ENCODE data around the gene ARSH.

- TF ChIP-seq CTCF (IDR thresholded peaks at IDR 0.05; ENCODE audit: low read depth, low read length, poor library complexity, severe bottlenecking): no peak
- TF ChIP-seq EZH2phosphoT487 (IDR thresholded peaks at IDR 0.05; ENCODE audit: borderline replicate concordance, low read length): no peak
Observed at GRCh38 chrX:2967012-2967411, 39.3 kb upstream of the ARSH start.

Measured in DOHH2 (cell line).